Heart left ventricle (tissue), 16 donors: Measurements from ENCODE around the gene GNAT1. TPM values are rescaled to one million over a fixed set of nuclear protein-coding genes. Genes with fewer than 3 reads are reported as not detected.

Source experiments
- ATAC-seq, 4 donors: fragments of 200-7000 bp; cut with Tn5 transposase; one replicate each; pipeline ENCODE4 v1.9.1; 2020 to 2022; ENCODE audit warnings: moderate library complexity in 4 of 4, mild to moderate bottlenecking in 3 of 4, moderate number of reproducible peaks in 1 of 4
- DNase-seq, 5 donors: peaks; one replicate each; pipeline ENCODE4 v3.0.0-alpha.2; 2020
- H3K27ac ChIP-seq, 12 donors: fragments of 200-600 bp; sonication (generic) in 4 of 12; one replicate each; pipeline versions ENCODE4 v1.5.0 to v1.8.0; 2016 to 2022; ENCODE audit warnings: mild to moderate bottlenecking in 2 of 12
- H3K27me3 ChIP-seq, 9 donors: fragments of 200-600 bp; sonication (generic) in 2 of 9; one replicate each; pipeline versions ENCODE4 v1.5.1 to v1.8.0; 2016 to 2022; ENCODE audit warnings: mild to moderate bottlenecking in 3 of 9
- H3K36me3 ChIP-seq, 9 donors: fragments of 200-600 bp; sonication (generic) in 2 of 9; one replicate each; pipeline versions ENCODE4 v1.5.0 to v1.8.0; 2018 to 2022; ENCODE audit warnings: mild to moderate bottlenecking in 2 of 9
- H3K4me1 ChIP-seq, 12 donors: fragments of 200-600 bp; sonication (generic) in 4 of 12; one replicate each; pipeline versions ENCODE4 v1.5.0 to v1.8.0; 2016 to 2022; ENCODE audit warnings: mild to moderate bottlenecking in 3 of 12
- H3K4me3 ChIP-seq, 12 donors: fragments of 200-600 bp; sonication (generic) in 4 of 12; one replicate each; pipeline versions ENCODE4 v1.5.0 to v1.8.0; 2017 to 2022; ENCODE audit warnings: mild to moderate bottlenecking in 9 of 12, moderate library complexity in 4 of 12
- H3K9me3 ChIP-seq, 12 donors: fragments of 200-600 bp; sonication (generic) in 4 of 12; one replicate each; pipeline versions ENCODE4 v1.5.0 to v1.8.0; 2016 to 2022; ENCODE audit warnings: mild to moderate bottlenecking in 1 of 12
- CTCF ChIP-seq, 12 donors: fragments of 200-600 bp; sonication (generic) in 4 of 12; IDR thresholded peaks; one replicate each; pipeline versions ENCODE4 v1.5.0 to v1.8.0; 2018 to 2022; ENCODE audit warnings: antibody characterized with exemption in 12 of 12, mild to moderate bottlenecking in 5 of 12
- POLR2A ChIP-seq, 2 donors: fragments of 450-650 bp; IDR thresholded peaks; one replicate each; pipeline ENCODE4 v1.6.1; 2017; ENCODE audit warnings: antibody characterized with exemption in 2 of 2, mild to moderate bottlenecking in 2 of 2, moderate library complexity in 2 of 2
- WGBS, 4 donors: extraction: QIAGEN DNeasy Blood & Tissue Kit in 2 of 4; methylation state at CpG; one replicate each; pipeline versions ENCODE4 v1.1.5 to v1.1.7; 2013 to 2018; 5-methylcytosine and 5-hydroxymethylcytosine counted together
- intact Hi-C, 10 donors: fragments of 100-400 bp; cut with DNase I; formaldehyde crosslinking; loops; one replicate each; pipeline versions ENCODE4 v1.11.1 to v1.14.2; 2022
- polyA plus RNA-seq, 2 donors: library from polyadenylated mRNA; stranded (reverse); fragments of 200-250 nt; gene quantifications; one replicate each; pipeline ENCODE4 v1.2.3, GENCODE V29; 2013
- total RNA-seq, 9 donors: library from RNA; depleted of rRNA in 2 of 9; stranded (reverse); fragments of >200 nt in 2 of 9; fragmentation: NEBNext Ultra II Directional in 3 of 9; extraction: Animal tissue kit (Norgen Biotek cat#: 25700) in 3 of 9; gene quantifications; one replicate each; pipeline versions ENCODE4 v1.1.0 to v1.2.4, GENCODE V29; 2016 to 2023
- donor health status: ischemic (EF 13 %, LVEDD 7.1; RV severe dilation, severe dysfunction).
- donor health status: healthy with polysubstance abuse.
- donor health status: DM: no; HTN: yes; CAD: no.
- donor health status: DM: no; HTN: no; CAD: no.
- donor health status: ischemic (EF 25% LVEDD 6.9; RV normal size, moderate dysfunction).
- donor health status: ischemic (EF 25% LVEDD 5.7; RV mildly dilated, moderate dysfunction).
- donor health status: healthy.
- donor health status: DM: yes; HTN: yes; CAD: no.
- donor health status: ischemic (EF 35%, LVEDD 5.7; RV mildly dilated, moderate dysfunction).
- donor health status: nonischemic (EF 11% LVEDD 7.7; RV severe dilation, severe dysfunction).
- donor health status: DM: yes; HTN: yes; CAD: no.
- donor health status: PGD.
- donor health status: ischemic (EF 29% LVEDD 5.4; RV normal size, mild dysfunction).
- donor health status: nonischemic (EF 23%, LVEDD 6.1; RV moderate dilation, normal function).

GNAT1 gene
- total and polyA plus RNA-seq, 11 donors = 0.40 TPM; not detected in 10

- intact Hi-C loops = loop anchor here in 3 of 10 donors (5.0 kb wide), 1 partner anchor 83 kb away; the partner anchor contains the start of gene HYAL2 (in 3 of the 3)
Measured at GRCh38 chr3:50239649-50240048, 48.2 kb downstream of the GNAT1 start.

GRCh38 chr3:50241163-50241562 lies 49.8 kb downstream of the GNAT1 start:
- Histone ChIP-seq H3K27me3 (no peaks in the 10 kb centered on the region), H3K9me3 (no peaks in the 10 kb centered on the region), H3K4me3 (peak overlapping the region in 4 of 12 donors; percentile 17 to 39 (median 24)), H3K36me3 (peaks cover 0 to 45% (median 4%) of the 10 kb centered on the region in 9 donors), H3K27ac (peak overlapping the region in 11 of 12 donors; percentile 85 to 99 (median 94)), H3K4me1 (peaks cover 21 to 99% (median 81%) of the 10 kb centered on the region in 12 donors)
- TF ChIP-seq POLR2A (IDR thresholded peaks at IDR 0.05) (no peak), CTCF (IDR thresholded peaks at IDR 0.05) (no peak)
- intact Hi-C loops = no loop called here
- WGBS, 4 donors = 47 to 72% (median 60%) methylated on average over 4 of the region's 4 CpGs
- DNase-seq (peak in 1 of 5 donors; percentile 41), ATAC-seq (no peak)

More at GRCh38 chr3:50239649-50240048, 48.2 kb downstream of the GNAT1 start:
- no peak for DNase-seq
- no peak for ATAC-seq
- Histone ChIP-seq H3K27me3 (no peaks in the 10 kb centered on the region), H3K36me3 (peaks cover 0 to 35% (median 4%) of the 10 kb centered on the region in 9 donors), H3K4me3 (peak overlapping the region in 7 of 12 donors; percentile 82 to 100 (median 94)), H3K4me1 (peaks cover 18 to 90% (median 75%) of the 10 kb centered on the region in 12 donors), H3K27ac (peak overlapping the region; percentile 10 to 99 (median 94)), H3K9me3 (no peaks in the 10 kb centered on the region)
- 54 to 79% (median 62%) methylated on average over 3 to 4 of the region's 4 CpGs; no CpG with 5 or more reads in 1 of the 4 donors for WGBS, 4 donors
- TF ChIP-seq POLR2A (IDR thresholded peaks at IDR 0.05) (no peak), CTCF (IDR thresholded peaks at IDR 0.05) (no peak)

GRCh38 chr3:50241713-50242380 lies 50.4 kb downstream of the GNAT1 start:
- H3K4me3 ChIP-seq = peak overlapping the region in 6 of 12 donors; percentile 17 to 39 (median 24)
- 37 to 61% (median 51%) methylated on average over 3 to 7 of the region's 7 CpGs for WGBS, 4 donors
- intact Hi-C loops = loop anchor here in 1 of 10 donors (2.0 kb wide), 1 partner anchor 15 kb away; no protein-coding TSS in a partner anchor
- peak in 1 of 5 donors; percentile 32 for DNase-seq
- no peak for TF ChIP-seq CTCF (IDR thresholded peaks at IDR 0.05)
- TF ChIP-seq POLR2A (IDR thresholded peaks at IDR 0.05) = no peak
- ATAC-seq = no peak
- no peaks in the 10 kb centered on the region for H3K27me3 ChIP-seq
- peaks cover 0 to 45% (median 4%) of the 10 kb centered on the region in 9 donors for H3K36me3 ChIP-seq
- H3K4me1 ChIP-seq = peaks cover 27 to 100% (median 88%) of the 10 kb centered on the region in 12 donors
- H3K9me3 ChIP-seq = no peaks in the 10 kb centered on the region
- H3K27ac ChIP-seq = peak overlapping the region; percentile 85 to 99 (median 94)

GRCh38 chr3:50242381-50242770 lies 51.0 kb downstream of the GNAT1 start:
- H3K4me1 ChIP-seq = peaks cover 32 to 100% (median 91%) of the 10 kb centered on the region in 12 donors
- ATAC-seq (no peak), DNase-seq (no peak)
- intact Hi-C loops = loop anchor here in 1 of 10 donors (2.0 kb wide), 1 partner anchor 14 kb away; no protein-coding TSS in a partner anchor
- WGBS, 4 donors = 41 to 71% (median 58%) methylated on average over 1 to 3 of the region's 3 CpGs
- TF ChIP-seq POLR2A (IDR thresholded peaks at IDR 0.05) (no peak), CTCF (IDR thresholded peaks at IDR 0.05) (no peak)
- H3K36me3 ChIP-seq = peaks cover 0 to 50% (median 5%) of the 10 kb centered on the region in 9 donors
- H3K4me3 ChIP-seq = peak overlapping the region in 6 of 12 donors; percentile 17 to 39 (median 24)
- no peaks in the 10 kb centered on the region for H3K9me3 ChIP-seq
- H3K27ac ChIP-seq = peak overlapping the region; percentile 85 to 99 (median 94)
- H3K27me3 ChIP-seq = no peaks in the 10 kb centered on the region
